HL-60 (cell line): Measurements from ENCODE around the gene CAVIN4.

ENCODE experiments used
- DNase-seq, 2 experiments: peaks; one replicate each; pipeline ENCODE4 v3.0.0-alpha.2; 2010 to 2020; ENCODE audit warnings: low read depth in 1 of 2, low spot score in 1 of 2
- H3K27ac ChIP-seq: fragments of 250-450 bp; sonication (Bioruptor Pico); replicated peaks from 2 replicates; pipeline ENCODE4 v1.5.1; 2020; ENCODE audit warnings: mild to moderate bottlenecking, moderate library complexity
- H3K27me3 ChIP-seq: fragments of 250-450 bp; sonication (Bioruptor Pico); 2 replicates; pipeline ENCODE4 v1.5.1; 2021; ENCODE audit warnings: mild to moderate bottlenecking, moderate library complexity; ENCODE audit not compliant: insufficient read depth, poor library complexity, severe bottlenecking
- H3K4me3 ChIP-seq: replicated peaks from 2 replicates; pipeline ENCODE4 v1.5.1; 2011; ENCODE audit warnings: mild to moderate bottlenecking, control low read depth, low read length; ENCODE audit not compliant: insufficient read depth
- GABPA ChIP-seq: IDR thresholded peaks from 2 replicates; pipeline ENCODE4 v1.6.1; 2012; ENCODE audit warnings: low read depth
- POLR2AphosphoS5 ChIP-seq: IDR thresholded peaks from 2 replicates; pipeline ENCODE4 v1.6.1; 2012; ENCODE audit warnings: low read depth
- SPI1 ChIP-seq: IDR thresholded peaks from 2 replicates; pipeline ENCODE4 v1.6.1; 2012; ENCODE audit warnings: low read depth, mild to moderate bottlenecking, borderline replicate concordance
- TF ChIP-seq, protein P1 (sequence below): IDR thresholded peaks from one replicate; pipeline ENCODE4 v1.5.1; 2011; ENCODE audit warnings: low read length, control low read depth, inconsistent platforms; ENCODE audit not compliant: insufficient read depth
- TF ChIP-seq, protein P2 (sequence below): IDR thresholded peaks from 2 replicates; pipeline ENCODE4 v1.6.1; 2012; ENCODE audit warnings: low read depth; ENCODE audit not compliant: insufficient replicate concordance

Gene CAVIN4

DNA sequence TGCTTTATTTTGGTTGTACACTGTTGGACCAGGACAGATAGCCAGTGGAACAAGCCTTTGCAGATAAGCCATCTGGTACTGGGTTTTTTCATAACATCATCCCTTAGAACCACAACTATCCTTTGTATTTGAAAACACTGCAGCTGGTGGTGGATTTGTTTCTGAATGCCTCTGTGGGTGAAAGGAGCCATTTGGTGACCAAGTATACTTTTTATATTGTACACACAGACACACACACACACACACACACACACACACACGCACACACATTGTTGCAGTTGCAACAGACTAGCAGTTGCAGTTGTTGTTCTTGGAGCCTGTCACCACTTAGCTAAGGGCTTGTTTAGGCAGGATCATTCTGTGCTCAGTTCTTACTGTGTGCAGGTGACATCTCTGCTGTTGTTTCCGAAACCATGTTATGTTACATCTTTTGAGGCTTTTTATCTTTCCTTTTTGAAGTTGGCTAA is 22.9 kb upstream of the CAVIN4 start:
- Histone ChIP-seq H3K27me3 (no peaks in the 10 kb centered on the region), H3K4me3 (no peak overlapping the region), H3K27ac (no peak overlapping the region)
- TF ChIP-seq POLR2AphosphoS5, result no peak
- no peak for TF ChIP-seq SPI1
- TF ChIP-seq GABPA, result no peak
- TF ChIP-seq, protein P1, sequence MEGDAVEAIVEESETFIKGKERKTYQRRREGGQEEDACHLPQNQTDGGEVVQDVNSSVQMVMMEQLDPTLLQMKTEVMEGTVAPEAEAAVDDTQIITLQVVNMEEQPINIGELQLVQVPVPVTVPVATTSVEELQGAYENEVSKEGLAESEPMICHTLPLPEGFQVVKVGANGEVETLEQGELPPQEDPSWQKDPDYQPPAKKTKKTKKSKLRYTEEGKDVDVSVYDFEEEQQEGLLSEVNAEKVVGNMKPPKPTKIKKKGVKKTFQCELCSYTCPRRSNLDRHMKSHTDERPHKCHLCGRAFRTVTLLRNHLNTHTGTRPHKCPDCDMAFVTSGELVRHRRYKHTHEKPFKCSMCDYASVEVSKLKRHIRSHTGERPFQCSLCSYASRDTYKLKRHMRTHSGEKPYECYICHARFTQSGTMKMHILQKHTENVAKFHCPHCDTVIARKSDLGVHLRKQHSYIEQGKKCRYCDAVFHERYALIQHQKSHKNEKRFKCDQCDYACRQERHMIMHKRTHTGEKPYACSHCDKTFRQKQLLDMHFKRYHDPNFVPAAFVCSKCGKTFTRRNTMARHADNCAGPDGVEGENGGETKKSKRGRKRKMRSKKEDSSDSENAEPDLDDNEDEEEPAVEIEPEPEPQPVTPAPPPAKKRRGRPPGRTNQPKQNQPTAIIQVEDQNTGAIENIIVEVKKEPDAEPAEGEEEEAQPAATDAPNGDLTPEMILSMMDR, result no peak
- TF ChIP-seq, protein P2, sequence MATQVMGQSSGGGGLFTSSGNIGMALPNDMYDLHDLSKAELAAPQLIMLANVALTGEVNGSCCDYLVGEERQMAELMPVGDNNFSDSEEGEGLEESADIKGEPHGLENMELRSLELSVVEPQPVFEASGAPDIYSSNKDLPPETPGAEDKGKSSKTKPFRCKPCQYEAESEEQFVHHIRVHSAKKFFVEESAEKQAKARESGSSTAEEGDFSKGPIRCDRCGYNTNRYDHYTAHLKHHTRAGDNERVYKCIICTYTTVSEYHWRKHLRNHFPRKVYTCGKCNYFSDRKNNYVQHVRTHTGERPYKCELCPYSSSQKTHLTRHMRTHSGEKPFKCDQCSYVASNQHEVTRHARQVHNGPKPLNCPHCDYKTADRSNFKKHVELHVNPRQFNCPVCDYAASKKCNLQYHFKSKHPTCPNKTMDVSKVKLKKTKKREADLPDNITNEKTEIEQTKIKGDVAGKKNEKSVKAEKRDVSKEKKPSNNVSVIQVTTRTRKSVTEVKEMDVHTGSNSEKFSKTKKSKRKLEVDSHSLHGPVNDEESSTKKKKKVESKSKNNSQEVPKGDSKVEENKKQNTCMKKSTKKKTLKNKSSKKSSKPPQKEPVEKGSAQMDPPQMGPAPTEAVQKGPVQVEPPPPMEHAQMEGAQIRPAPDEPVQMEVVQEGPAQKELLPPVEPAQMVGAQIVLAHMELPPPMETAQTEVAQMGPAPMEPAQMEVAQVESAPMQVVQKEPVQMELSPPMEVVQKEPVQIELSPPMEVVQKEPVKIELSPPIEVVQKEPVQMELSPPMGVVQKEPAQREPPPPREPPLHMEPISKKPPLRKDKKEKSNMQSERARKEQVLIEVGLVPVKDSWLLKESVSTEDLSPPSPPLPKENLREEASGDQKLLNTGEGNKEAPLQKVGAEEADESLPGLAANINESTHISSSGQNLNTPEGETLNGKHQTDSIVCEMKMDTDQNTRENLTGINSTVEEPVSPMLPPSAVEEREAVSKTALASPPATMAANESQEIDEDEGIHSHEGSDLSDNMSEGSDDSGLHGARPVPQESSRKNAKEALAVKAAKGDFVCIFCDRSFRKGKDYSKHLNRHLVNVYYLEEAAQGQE, result no peak
- DNase-seq, result no peak

DNA sequence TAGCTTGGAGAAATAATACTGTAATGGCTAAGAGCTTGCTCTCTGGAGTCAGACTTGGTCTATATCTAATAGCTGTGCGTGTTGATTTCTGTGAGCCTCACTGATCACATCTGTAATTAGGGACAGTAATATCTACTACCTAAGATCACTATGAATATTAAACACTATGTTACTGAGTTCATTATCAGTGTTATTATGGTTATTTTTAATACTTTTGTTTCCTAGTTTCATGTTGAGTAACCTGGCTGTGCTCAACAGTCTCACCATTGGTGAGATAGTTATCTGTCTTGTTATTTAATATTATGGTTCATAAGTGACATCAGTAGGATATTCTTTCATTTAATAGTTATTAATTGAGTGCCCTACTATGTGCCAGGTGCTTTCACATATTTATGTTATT is 22.4 kb upstream of the CAVIN4 start:
- Histone ChIP-seq H3K4me3 (no peak overlapping the region), H3K27me3 (no peaks in the 10 kb centered on the region), H3K27ac (no peak overlapping the region)
- no peak for DNase-seq
- TF ChIP-seq, protein P1, result no peak
- no peak for TF ChIP-seq POLR2AphosphoS5
- TF ChIP-seq, protein P2, result no peak
- TF ChIP-seq GABPA, result no peak
- no peak for TF ChIP-seq SPI1

DNA sequence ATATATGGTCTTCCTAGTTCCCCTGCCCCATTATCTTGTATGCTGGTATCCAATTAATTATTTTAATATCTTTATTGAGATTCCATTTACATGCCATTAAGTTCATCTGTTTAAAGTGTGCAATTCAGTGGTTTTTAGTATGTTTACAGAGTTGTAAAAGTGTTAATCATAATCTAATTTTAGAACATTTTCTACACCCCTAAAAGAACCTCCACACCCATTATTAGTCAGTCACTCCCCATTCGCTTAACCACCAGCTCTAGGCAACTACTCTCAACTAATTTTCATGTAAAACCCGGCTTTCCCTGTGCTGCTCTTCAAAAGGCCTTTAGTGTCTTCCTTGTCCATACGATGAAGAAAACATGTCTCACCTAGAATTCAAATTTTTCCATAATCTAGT is 20.8 kb upstream of the CAVIN4 start:
- H3K27ac ChIP-seq, result no peak overlapping the region
- no peak for DNase-seq
- H3K4me3 ChIP-seq, result no peak overlapping the region
- no peaks in the 10 kb centered on the region for H3K27me3 ChIP-seq
- TF ChIP-seq GABPA (no peak), POLR2AphosphoS5 (no peak), SPI1 (no peak)
- TF ChIP-seq, protein P2, result no peak
- TF ChIP-seq, protein P1, result no peak
